OCI-LY7 (cell line): Measurements from ENCODE around the gene RASA2. TPM values are rescaled to one million over a fixed set of nuclear protein-coding genes. Genes with fewer than 3 reads are reported as not detected.

Source experiments
- BruUV-seq: library from RNA; stranded (reverse); fragments of 400-500 nt; replicated peaks from 2 replicates; lab custom pipeline; 2021; lab: Mats Ljungman, UMichigan
- CTCF ChIA-PET: fragments of 300-600 bp; sonication (Branson Sonifier 250); formaldehyde crosslinking; loops from one replicate; lab custom pipeline; 2022; ENCODE audit warnings: antibody characterized with exemption; ENCODE audit not compliant: unreplicated experiment; lab: Charles Lee
- POLR2A ChIA-PET: fragments of 300-600 bp; sonication (Branson Sonifier 250); formaldehyde crosslinking; loops from one replicate; lab custom pipeline; 2022; ENCODE audit warnings: antibody characterized with exemption; lab: Charles Lee
- DNase-seq: peaks from one replicate; pipeline ENCODE4 v3.0.0-alpha.2; 2015; ENCODE audit warnings: low spot score
- H2AFZ ChIP-seq: fragments of 200-600 bp; sonication (generic), shearing (Covaris generic); 2 replicates; pipeline ENCODE4 v1.6.1; 2014; ENCODE audit warnings: mild to moderate bottlenecking, antibody characterized with exemption, low read length, moderate library complexity
- H3K27ac ChIP-seq: fragments of 200-600 bp; sonication (generic); 2 replicates; pipeline ENCODE4 v1.5.1; 2014; ENCODE audit warnings: mixed run types, low read depth, mild to moderate bottlenecking, moderate library complexity, low read length, inconsistent platforms; ENCODE audit not compliant: poor library complexity, severe bottlenecking
- H3K36me3 ChIP-seq: fragments of 200-600 bp; sonication (generic); 2 replicates; pipeline ENCODE4 v1.6.1; 2014; ENCODE audit warnings: mild to moderate bottlenecking, antibody characterized with exemption, low read length, moderate library complexity, mixed read lengths; ENCODE audit not compliant: insufficient read depth
- H3K4me1 ChIP-seq: fragments of 200-600 bp; sonication (generic); 2 replicates; pipeline ENCODE4 v1.5.1; 2014; ENCODE audit warnings: mild to moderate bottlenecking, low read length; ENCODE audit not compliant: insufficient read depth, poor library complexity, severe bottlenecking
- H3K4me2 ChIP-seq: fragments of 200-600 bp; sonication (generic); 2 replicates; pipeline ENCODE4 v1.6.1; 2014; ENCODE audit warnings: mild to moderate bottlenecking, low read length
- H3K4me3 ChIP-seq: fragments of 200-600 bp; sonication (generic); 2 replicates; pipeline ENCODE4 v1.5.1; 2014; ENCODE audit warnings: mild to moderate bottlenecking, low read depth, low read length; ENCODE audit not compliant: poor library complexity, severe bottlenecking
- H3K79me2 ChIP-seq: fragments of 200-600 bp; sonication (generic); 2 replicates; pipeline ENCODE4 v1.6.1; 2016; ENCODE audit warnings: low read depth, mild to moderate bottlenecking, low read length, moderate library complexity, mixed read lengths; ENCODE audit not compliant: insufficient read depth
- H3K9me2 ChIP-seq: fragments of 200-600 bp; sonication (generic); 2 replicates; pipeline ENCODE4 v1.6.1; 2016; ENCODE audit warnings: mild to moderate bottlenecking, low read length, mixed read lengths; ENCODE audit not compliant: insufficient read depth
- H3K9me3 ChIP-seq: fragments of 200-600 bp; sonication (generic); 2 replicates; pipeline ENCODE4 v1.6.1; 2014; ENCODE audit warnings: mild to moderate bottlenecking, mixed run types, low read length, mixed read lengths
- H4K20me1 ChIP-seq: fragments of 200-600 bp; sonication (generic); 2 replicates; pipeline ENCODE4 v1.6.1; 2014; ENCODE audit warnings: mild to moderate bottlenecking, antibody characterized with exemption, low read length, moderate library complexity, mixed read lengths; ENCODE audit not compliant: insufficient read depth
- EZH2phosphoT487 ChIP-seq: fragments of 200-600 bp; sonication (generic); IDR thresholded peaks from 2 replicates; pipeline ENCODE4 v1.6.1; 2018; ENCODE audit warnings: low read depth, borderline replicate concordance, mild to moderate bottlenecking, mixed run types, antibody characterized with exemption, low read length, moderate library complexity, mixed read lengths
- intact Hi-C: fragments of 100-400 bp; cut with micrococcal nuclease; formaldehyde crosslinking; loops from one replicate; pipeline ENCODE4 v1.10.0; 2022; ENCODE audit not compliant: unreplicated experiment
- total RNA-seq, 2 experiments: library from RNA; depleted of rRNA in 1 of 2; stranded (reverse); fragments of >200 nt in 1 of 2; shearing (Covaris generic) in 1 of 2; gene quantifications; 2 replicates each; pipeline ENCODE4 v1.2.3, GENCODE V29; 2014 to 2022
- TF ChIP-seq, protein P1 (sequence below): fragments of 200-600 bp; sonication (generic); conservative IDR thresholded peaks from 2 replicates; pipeline ENCODE4 v1.5.1; 2014; ENCODE audit warnings: mild to moderate bottlenecking, antibody characterized with exemption, low read length, moderate library complexity, mixed read lengths

The RASA2 gene
- total RNA-seq, 2 experiments from 2014 or later: 11.0 to 21.7 TPM

DNA sequence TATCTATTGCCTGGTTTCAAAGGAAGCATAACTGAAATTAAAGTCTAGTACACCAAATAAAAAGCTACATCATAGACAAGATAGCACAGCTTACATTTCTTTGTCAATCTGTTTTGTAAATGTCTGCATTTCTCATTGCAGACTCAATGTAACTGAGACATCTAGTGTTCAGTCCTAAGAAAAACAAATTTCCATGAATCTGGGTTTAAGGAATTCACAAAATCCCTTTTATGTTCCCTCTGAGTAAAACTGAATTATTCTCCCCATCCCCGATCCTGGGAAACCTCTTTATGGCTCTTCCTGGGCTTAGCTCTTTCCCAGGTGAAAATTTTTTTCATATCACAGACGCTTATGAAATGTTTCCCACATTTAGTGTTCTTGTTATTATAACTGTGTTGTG, 21.6 kb upstream of the RASA2 start:
- Histone ChIP-seq H3K4me3 (no peak overlapping the region), H4K20me1 (no peaks in the 10 kb centered on the region), H3K79me2 (no peaks in the 10 kb centered on the region), H3K36me3 (no peaks in the 10 kb centered on the region), H3K9me3 (peaks cover 9% of the 10 kb centered on the region; the same call in 1 of the 2 replicates), H3K4me2 (no peak overlapping the region), H3K9me2 (no peaks in the 10 kb centered on the region), H3K4me1 (no peaks in the 10 kb centered on the region), H2AFZ (no peak overlapping the region), H3K27ac (no peak overlapping the region)
- no peak for TF ChIP-seq EZH2phosphoT487
- TF ChIP-seq, protein P1, sequence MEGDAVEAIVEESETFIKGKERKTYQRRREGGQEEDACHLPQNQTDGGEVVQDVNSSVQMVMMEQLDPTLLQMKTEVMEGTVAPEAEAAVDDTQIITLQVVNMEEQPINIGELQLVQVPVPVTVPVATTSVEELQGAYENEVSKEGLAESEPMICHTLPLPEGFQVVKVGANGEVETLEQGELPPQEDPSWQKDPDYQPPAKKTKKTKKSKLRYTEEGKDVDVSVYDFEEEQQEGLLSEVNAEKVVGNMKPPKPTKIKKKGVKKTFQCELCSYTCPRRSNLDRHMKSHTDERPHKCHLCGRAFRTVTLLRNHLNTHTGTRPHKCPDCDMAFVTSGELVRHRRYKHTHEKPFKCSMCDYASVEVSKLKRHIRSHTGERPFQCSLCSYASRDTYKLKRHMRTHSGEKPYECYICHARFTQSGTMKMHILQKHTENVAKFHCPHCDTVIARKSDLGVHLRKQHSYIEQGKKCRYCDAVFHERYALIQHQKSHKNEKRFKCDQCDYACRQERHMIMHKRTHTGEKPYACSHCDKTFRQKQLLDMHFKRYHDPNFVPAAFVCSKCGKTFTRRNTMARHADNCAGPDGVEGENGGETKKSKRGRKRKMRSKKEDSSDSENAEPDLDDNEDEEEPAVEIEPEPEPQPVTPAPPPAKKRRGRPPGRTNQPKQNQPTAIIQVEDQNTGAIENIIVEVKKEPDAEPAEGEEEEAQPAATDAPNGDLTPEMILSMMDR: no peak
- CTCF ChIA-PET: no interaction called here
- no TSS peak for BruUV-seq
- intact Hi-C loops: loop anchor here (10.0 kb wide), 2 partner anchors 450 to 810 kb away; no protein-coding TSS in a partner anchor
- POLR2A ChIA-PET: no interaction called here
- no peak for DNase-seq

DNA sequence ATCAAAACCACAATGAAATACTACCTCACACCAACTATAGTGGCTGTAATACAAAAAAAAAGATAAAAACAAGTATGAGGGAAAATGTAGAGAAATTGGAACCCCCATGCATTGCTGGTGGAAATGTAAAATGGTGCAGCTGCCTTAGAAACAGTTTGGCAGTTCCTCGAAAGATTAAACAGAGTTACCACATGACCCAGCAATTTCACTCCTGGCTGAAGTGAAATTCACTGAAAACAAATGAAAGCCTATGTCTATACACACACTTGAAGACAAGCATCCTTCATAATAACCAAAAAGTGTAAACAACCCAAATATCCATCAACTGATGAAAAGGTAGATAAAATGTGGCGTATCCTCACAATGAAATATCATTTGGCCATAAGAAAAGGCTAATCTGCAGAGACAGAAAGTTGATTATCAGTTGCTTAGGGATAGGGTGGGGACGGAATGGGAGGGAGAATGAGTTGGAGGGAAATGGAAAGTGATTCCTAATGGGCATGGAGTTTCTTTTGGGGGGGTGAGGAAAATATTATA, 20.1 kb upstream of the RASA2 start:
- H3K79me2 ChIP-seq: no peaks in the 10 kb centered on the region
- H3K27ac ChIP-seq: no peak overlapping the region
- H3K36me3 ChIP-seq: no peaks in the 10 kb centered on the region
- ChIA-PET CTCF (no interaction called here), POLR2A (interaction anchor here (0.6 to 1.0 kb wide), 2 partner anchors 83 to 303 kb away, joined by 3 read pairs; no protein-coding TSS in a partner anchor)
- no peaks in the 10 kb centered on the region for H3K4me1 ChIP-seq
- H3K9me3 ChIP-seq: peaks cover 9% of the 10 kb centered on the region; the same call in 1 of the 2 replicates
- no peak for TF ChIP-seq EZH2phosphoT487
- TF ChIP-seq, protein P1: no peak
- no peak for DNase-seq
- no TSS peak for BruUV-seq
- intact Hi-C loops: loop anchor here (10.0 kb wide), 2 partner anchors 448 to 808 kb away; no protein-coding TSS in a partner anchor
- no peaks in the 10 kb centered on the region for H4K20me1 ChIP-seq
- no peak overlapping the region for H3K4me3 ChIP-seq
- H3K9me2 ChIP-seq: no peaks in the 10 kb centered on the region
- H3K4me2 ChIP-seq: no peak overlapping the region
- H2AFZ ChIP-seq: no peak overlapping the region

- TF ChIP-seq, protein P1: no peak
- no peak for TF ChIP-seq EZH2phosphoT487
- Histone ChIP-seq H3K4me3 (no peak overlapping the region), H3K4me1 (no peaks in the 10 kb centered on the region), H3K9me2 (no peaks in the 10 kb centered on the region), H3K4me2 (no peak overlapping the region), H2AFZ (no peak overlapping the region), H3K9me3 (0 out of 2 replicates have a peak, but pooled peaks cover 8% of the 10 kb centered on the region), H3K36me3 (no peaks in the 10 kb centered on the region), H3K27ac (no peak overlapping the region), H4K20me1 (no peaks in the 10 kb centered on the region), H3K79me2 (no peaks in the 10 kb centered on the region)
- no peak for DNase-seq
- BruUV-seq: no TSS peak
- CTCF ChIA-PET: no interaction called here
- POLR2A ChIA-PET: interaction anchor here (0.7 kb wide), 1 partner anchor 142 kb away, joined by 4 read pairs; no protein-coding TSS in a partner anchor
- intact Hi-C loops: loop anchor here (10.0 kb wide), 2 partner anchors 445 to 805 kb away; no protein-coding TSS in a partner anchor
These were observed 17.1 kb upstream of the RASA2 start for GRCh38 chr3:141469720-141470119.
